HepG2 (cell line): ENCODE measurements around the gene PLXNA4. TPM values are rescaled to one million over a fixed set of nuclear protein-coding genes. Genes with fewer than 3 reads are reported as not detected.
A peak's percentile ranks its signal among the peaks of the same experiment; 100 is the strongest.

Experiments used
- FOXK1 ChIP-seq: sonication (generic); formaldehyde crosslinking; IDR thresholded peaks from 2 replicates; pipeline ENCODE4 v1.4.0; 2020; ENCODE audit warnings: low read depth, missing genetic modification reagents, borderline replicate concordance
- RORA ChIP-seq: sonication (generic); formaldehyde crosslinking; IDR thresholded peaks from 2 replicates; pipeline ENCODE4 v1.5.0; 2020; ENCODE audit warnings: mild to moderate bottlenecking, missing genetic modification reagents, moderate library complexity
- SMC3 ChIP-seq: IDR thresholded peaks from 2 replicates; pipeline ENCODE4 v1.6.1; 2011; ENCODE audit warnings: low read length, improper control_type of control experiment
- SOX5 ChIP-seq: IDR thresholded peaks from 2 replicates; pipeline ENCODE4 v1.6.1; 2016; ENCODE audit warnings: borderline replicate concordance
- TSC22D2 ChIP-seq: sonication (generic); formaldehyde crosslinking; IDR thresholded peaks from 2 replicates; pipeline ENCODE4 v1.5.1; 2020; ENCODE audit warnings: missing genetic modification reagents, mild to moderate bottlenecking, borderline replicate concordance
- polyA plus RNA-seq, 8 experiments: library from polyadenylated mRNA; depleted of rRNA in 3 of 8; stranded (reverse) in 7 of 8; unstranded in 1 of 8; fragments of >200 nt; fragmentation: Illumina TruSeq in 4 of 8; extraction: Trizol in 4 of 8; gene quantifications; 2 replicates each; pipeline versions ENCODE4 v1.2.1 to v1.2.3, GENCODE V29; 2011 to 2016; ENCODE audit warnings: low read depth in 4 of 8, missing spikeins in 1 of 8, mixed read lengths in 1 of 8; ENCODE audit not compliant: insufficient read depth in 1 of 8
- total RNA-seq, 5 experiments: library from RNA; depleted of rRNA; stranded (reverse); fragments of >200 nt; fragmentation: Illumina TruSeq; extraction: Trizol; gene quantifications; 2 replicates each; pipeline ENCODE4 v1.2.3, GENCODE V29; 2016; ENCODE audit warnings: low read depth in 1 of 5
- TF ChIP-seq, protein P1 (sequence below): sonication (generic); formaldehyde crosslinking; IDR thresholded peaks from 2 replicates; pipeline ENCODE4 v1.4.0; 2020; ENCODE audit warnings: missing genetic modification reagents, mild to moderate bottlenecking, borderline replicate concordance
- TF ChIP-seq, protein P2 (sequence below): IDR thresholded peaks from 2 replicates; pipeline ENCODE4 v1.6.1; 2016; ENCODE audit warnings: low read depth, missing genetic modification reagents, missing compliant biosample characterization
- TF ChIP-seq, protein P3 (sequence below): sonication (generic); formaldehyde crosslinking; IDR thresholded peaks from 2 replicates; pipeline ENCODE4 v1.4.0; 2020; ENCODE audit warnings: missing genetic modification reagents
- TF ChIP-seq, protein P4 (sequence below): sonication (generic); formaldehyde crosslinking; IDR thresholded peaks from 2 replicates; pipeline ENCODE4 v1.8.1; 2023; ENCODE audit warnings: missing genetic modification reagents, inconsistent platforms, borderline replicate concordance
- TF ChIP-seq, protein P5 (sequence below): sonication (generic); formaldehyde crosslinking; IDR thresholded peaks from 2 replicates; pipeline ENCODE4 v1.5.0; 2020; ENCODE audit warnings: mild to moderate bottlenecking, missing genetic modification reagents
- TF ChIP-seq, protein P6 (sequence below): sonication (generic); formaldehyde crosslinking; IDR thresholded peaks from 2 replicates; pipeline ENCODE4 v1.4.0; 2020; ENCODE audit warnings: missing genetic modification reagents

The PLXNA4 gene
- total and polyA plus RNA-seq, 2 of the 13 experiments (the other 11 are each of a cell fraction or from before 2014, with no cell fraction given), result 0.01 to 0.04 TPM

DNA sequence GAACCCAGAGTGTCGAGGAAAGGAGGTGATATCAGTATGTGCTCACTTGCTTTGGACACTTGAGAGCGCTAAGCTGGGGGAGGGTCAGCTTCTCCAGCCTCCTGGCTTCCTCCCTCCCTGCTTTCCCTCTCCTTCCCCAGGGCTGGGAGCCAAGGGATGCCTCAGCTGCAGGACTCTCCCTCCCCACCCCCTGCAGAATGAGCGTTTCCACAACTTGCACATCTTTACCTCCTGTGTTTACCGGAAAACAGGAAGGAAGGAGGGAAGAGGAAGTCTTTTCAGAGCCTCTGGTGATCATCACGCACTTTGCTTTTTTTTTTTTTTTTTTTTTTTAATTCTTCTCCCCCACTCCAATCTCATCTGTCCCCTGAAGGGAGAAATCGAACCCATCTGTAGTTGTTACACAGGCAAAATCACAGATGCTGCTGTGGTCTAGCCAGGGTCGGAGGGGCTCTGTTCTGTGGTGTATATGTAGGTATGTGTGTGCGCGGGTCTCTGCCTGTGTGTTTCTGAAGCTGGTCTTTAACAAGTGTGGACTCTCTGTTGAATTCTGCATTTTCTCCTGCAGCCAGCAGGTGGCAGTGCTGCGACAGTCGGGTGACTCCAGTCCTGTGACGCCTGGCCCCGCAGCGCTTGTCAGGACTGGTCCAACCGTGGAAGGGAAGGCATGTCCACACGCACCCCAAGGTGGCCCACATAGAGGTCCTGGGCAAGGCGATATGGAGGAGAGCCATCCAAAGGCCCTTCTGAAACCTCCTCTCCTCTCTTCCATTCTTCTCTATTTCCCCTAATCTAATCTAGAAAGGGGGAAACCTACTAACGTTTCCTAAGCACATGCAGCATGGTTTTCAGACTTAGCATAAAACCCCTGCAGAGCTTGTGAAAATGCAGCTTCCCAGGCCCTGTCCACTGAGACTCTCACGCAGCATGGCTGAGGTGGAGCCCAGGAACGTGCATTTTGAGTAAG is 257.6 kb downstream of the PLXNA4 start (continued):
- no peak for TF ChIP-seq SOX5
- TF ChIP-seq, protein P1, sequence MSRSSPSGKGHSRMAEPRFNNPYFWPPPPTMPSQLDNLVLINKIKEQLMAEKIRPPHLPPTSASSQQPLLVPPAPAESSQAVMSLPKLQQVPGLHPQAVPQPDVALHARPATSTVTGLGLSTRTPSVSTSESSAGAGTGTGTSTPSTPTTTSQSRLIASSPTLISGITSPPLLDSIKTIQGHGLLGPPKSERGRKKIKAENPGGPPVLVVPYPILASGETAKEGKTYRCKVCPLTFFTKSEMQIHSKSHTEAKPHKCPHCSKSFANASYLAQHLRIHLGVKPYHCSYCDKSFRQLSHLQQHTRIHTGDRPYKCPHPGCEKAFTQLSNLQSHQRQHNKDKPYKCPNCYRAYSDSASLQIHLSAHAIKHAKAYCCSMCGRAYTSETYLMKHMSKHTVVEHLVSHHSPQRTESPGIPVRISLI (CRISPR knock-in tag), result 0 out of 2 replicates have a peak, but pooled peaks have one; percentile 16
- TF ChIP-seq, protein P2, sequence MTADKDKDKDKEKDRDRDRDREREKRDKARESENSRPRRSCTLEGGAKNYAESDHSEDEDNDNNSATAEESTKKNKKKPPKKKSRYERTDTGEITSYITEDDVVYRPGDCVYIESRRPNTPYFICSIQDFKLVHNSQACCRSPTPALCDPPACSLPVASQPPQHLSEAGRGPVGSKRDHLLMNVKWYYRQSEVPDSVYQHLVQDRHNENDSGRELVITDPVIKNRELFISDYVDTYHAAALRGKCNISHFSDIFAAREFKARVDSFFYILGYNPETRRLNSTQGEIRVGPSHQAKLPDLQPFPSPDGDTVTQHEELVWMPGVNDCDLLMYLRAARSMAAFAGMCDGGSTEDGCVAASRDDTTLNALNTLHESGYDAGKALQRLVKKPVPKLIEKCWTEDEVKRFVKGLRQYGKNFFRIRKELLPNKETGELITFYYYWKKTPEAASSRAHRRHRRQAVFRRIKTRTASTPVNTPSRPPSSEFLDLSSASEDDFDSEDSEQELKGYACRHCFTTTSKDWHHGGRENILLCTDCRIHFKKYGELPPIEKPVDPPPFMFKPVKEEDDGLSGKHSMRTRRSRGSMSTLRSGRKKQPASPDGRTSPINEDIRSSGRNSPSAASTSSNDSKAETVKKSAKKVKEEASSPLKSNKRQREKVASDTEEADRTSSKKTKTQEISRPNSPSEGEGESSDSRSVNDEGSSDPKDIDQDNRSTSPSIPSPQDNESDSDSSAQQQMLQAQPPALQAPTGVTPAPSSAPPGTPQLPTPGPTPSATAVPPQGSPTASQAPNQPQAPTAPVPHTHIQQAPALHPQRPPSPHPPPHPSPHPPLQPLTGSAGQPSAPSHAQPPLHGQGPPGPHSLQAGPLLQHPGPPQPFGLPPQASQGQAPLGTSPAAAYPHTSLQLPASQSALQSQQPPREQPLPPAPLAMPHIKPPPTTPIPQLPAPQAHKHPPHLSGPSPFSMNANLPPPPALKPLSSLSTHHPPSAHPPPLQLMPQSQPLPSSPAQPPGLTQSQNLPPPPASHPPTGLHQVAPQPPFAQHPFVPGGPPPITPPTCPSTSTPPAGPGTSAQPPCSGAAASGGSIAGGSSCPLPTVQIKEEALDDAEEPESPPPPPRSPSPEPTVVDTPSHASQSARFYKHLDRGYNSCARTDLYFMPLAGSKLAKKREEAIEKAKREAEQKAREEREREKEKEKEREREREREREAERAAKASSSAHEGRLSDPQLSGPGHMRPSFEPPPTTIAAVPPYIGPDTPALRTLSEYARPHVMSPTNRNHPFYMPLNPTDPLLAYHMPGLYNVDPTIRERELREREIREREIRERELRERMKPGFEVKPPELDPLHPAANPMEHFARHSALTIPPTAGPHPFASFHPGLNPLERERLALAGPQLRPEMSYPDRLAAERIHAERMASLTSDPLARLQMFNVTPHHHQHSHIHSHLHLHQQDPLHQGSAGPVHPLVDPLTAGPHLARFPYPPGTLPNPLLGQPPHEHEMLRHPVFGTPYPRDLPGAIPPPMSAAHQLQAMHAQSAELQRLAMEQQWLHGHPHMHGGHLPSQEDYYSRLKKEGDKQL (CRISPR knock-in tag), result no peak
- TF ChIP-seq SMC3, result peak; percentile 62
- TF ChIP-seq, protein P3, sequence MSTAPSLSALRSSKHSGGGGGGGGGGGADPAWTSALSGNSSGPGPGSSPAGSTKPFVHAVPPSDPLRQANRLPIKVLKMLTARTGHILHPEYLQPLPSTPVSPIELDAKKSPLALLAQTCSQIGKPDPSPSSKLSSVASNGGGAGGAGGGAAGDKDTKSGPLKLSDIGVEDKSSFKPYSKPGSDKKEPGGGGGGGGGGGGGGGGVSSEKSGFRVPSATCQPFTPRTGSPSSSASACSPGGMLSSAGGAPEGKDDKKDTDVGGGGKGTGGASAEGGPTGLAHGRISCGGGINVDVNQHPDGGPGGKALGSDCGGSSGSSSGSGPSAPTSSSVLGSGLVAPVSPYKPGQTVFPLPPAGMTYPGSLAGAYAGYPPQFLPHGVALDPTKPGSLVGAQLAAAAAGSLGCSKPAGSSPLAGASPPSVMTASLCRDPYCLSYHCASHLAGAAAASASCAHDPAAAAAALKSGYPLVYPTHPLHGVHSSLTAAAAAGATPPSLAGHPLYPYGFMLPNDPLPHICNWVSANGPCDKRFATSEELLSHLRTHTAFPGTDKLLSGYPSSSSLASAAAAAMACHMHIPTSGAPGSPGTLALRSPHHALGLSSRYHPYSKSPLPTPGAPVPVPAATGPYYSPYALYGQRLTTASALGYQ (CRISPR knock-in tag), result no peak
- TF ChIP-seq FOXK1 (CRISPR knock-in tag), result no peak
- no peak for TF ChIP-seq TSC22D2
- TF ChIP-seq RORA (CRISPR knock-in tag), result no peak
- TF ChIP-seq, protein P4, sequence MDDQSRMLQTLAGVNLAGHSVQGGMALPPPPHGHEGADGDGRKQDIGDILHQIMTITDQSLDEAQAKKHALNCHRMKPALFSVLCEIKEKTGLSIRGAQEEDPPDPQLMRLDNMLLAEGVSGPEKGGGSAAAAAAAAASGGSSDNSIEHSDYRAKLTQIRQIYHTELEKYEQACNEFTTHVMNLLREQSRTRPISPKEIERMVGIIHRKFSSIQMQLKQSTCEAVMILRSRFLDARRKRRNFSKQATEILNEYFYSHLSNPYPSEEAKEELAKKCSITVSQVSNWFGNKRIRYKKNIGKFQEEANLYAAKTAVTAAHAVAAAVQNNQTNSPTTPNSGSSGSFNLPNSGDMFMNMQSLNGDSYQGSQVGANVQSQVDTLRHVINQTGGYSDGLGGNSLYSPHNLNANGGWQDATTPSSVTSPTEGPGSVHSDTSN (CRISPR knock-in tag), result no peak
- TF ChIP-seq, protein P5, sequence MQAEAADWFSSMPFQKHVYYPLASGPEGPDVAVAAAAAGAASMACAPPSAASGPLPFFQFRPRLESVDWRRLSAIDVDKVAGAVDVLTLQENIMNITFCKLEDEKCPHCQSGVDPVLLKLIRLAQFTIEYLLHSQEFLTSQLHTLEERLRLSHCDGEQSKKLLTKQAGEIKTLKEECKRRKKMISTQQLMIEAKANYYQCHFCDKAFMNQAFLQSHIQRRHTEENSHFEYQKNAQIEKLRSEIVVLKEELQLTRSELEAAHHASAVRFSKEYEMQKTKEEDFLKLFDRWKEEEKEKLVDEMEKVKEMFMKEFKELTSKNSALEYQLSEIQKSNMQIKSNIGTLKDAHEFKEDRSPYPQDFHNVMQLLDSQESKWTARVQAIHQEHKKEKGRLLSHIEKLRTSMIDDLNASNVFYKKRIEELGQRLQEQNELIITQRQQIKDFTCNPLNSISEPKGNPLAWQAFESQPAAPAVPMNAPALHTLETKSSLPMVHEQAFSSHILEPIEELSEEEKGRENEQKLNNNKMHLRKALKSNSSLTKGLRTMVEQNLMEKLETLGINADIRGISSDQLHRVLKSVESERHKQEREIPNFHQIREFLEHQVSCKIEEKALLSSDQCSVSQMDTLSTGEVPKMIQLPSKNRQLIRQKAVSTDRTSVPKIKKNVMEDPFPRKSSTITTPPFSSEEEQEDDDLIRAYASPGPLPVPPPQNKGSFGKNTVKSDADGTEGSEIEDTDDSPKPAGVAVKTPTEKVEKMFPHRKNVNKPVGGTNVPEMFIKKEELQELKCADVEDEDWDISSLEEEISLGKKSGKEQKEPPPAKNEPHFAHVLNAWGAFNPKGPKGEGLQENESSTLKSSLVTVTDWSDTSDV, result no peak
- TF ChIP-seq, protein P6, sequence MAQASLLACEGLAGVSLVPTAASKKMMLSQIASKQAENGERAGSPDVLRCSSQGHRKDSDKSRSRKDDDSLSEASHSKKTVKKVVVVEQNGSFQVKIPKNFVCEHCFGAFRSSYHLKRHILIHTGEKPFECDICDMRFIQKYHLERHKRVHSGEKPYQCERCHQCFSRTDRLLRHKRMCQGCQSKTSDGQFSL (CRISPR knock-in tag), result no peak
